ENCODE results near the gene HNRNPD. TPM values are rescaled to one million over a fixed set of nuclear protein-coding genes. Genes with fewer than 3 reads are reported as not detected.

HNRNPD gene
- total and polyA plus RNA-seq, 2 of the 13 experiments (the other 11 are each of a cell fraction or from before 2014, with no cell fraction given), result 64.0 to 69.7 TPM

GRCh38 chr4:82373816-82374625, at the start of gene HNRNPD (continued):
- TF ChIP-seq ZBTB40 (IDR thresholded peaks at IDR 0.05), result peak; percentile 38; the same call in 1 of the 2 replicates
- peak; percentile 61 for TF ChIP-seq ZBTB40 (CRISPR knock-in tag; IDR thresholded peaks at IDR 0.05)
- TF ChIP-seq JARID2 (CRISPR knock-in tag; IDR thresholded peaks at IDR 0.05; ENCODE audit: insufficient replicate concordance), result no peak
- TF ChIP-seq ZHX2 (IDR thresholded peaks at IDR 0.05; ENCODE audit: low read depth), result peak; percentile 87
- TF ChIP-seq ZHX2 (CRISPR knock-in tag; IDR thresholded peaks at IDR 0.05; ENCODE audit: borderline replicate concordance), result no peak; the same call in 1 of the 2 replicates
- TF ChIP-seq ZSCAN12 (CRISPR knock-in tag; IDR thresholded peaks at IDR 0.05), result no peak
- no peak for TF ChIP-seq FLYWCH1 (CRISPR knock-in tag; IDR thresholded peaks at IDR 0.05)
- no peak for TF ChIP-seq HNRNPUL1 (IDR thresholded peaks at IDR 0.05; ENCODE audit: low read depth, low read length)
- TF ChIP-seq ZNF598 (CRISPR knock-in tag; IDR thresholded peaks at IDR 0.05; ENCODE audit: borderline replicate concordance), result peak; percentile 67; the same call in 1 of the 2 replicates
- peak; percentile 39; the same call in 1 of the 2 replicates for TF ChIP-seq PRMT3 (CRISPR knock-in tag; IDR thresholded peaks at IDR 0.05; ENCODE audit: borderline replicate concordance, low read depth)
- peak; percentile 95 for TF ChIP-seq MTA1 (CRISPR knock-in tag; IDR thresholded peaks at IDR 0.05; ENCODE audit: borderline replicate concordance)
- no peak for TF ChIP-seq ZBTB43 (CRISPR knock-in tag; conservative IDR thresholded peaks at IDR 0.05)

Data from HepG2 (cell line).